ENCODE data around the gene ACTRT2. TPM values are rescaled to one million over a fixed set of nuclear protein-coding genes. Genes with fewer than 3 reads are reported as not detected.

Gene ACTRT2
- total and polyA plus RNA-seq, 10 of the 15 experiments (the other 5 are each of a cell fraction or from before 2014, with no cell fraction given), result not detected

DNA sequence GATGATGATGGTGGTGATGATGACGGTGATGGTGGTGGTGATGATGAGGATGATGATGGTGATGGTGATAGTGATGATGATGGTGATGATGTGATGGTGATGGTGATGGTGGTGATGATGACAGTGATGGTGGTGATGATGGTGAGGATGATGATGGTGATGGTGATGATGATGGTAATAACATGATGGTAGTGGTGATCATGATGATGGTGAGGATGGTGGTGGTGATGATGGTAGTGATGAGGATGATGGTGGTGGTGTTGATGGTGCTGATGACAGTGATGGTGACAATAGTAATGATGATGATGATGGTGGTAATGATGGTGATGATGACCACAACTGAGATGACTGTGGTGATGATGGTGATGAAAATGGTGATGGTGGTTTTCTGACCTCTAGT lies 4.9 kb downstream of the ACTRT2 start:
- Histone ChIP-seq H3K27ac (ENCODE audit: control insufficient read depth, insufficient read depth) (no peak overlapping the region), H3K9me3 (replicated peaks; ENCODE audit: control insufficient read depth, insufficient read depth, low read length) (no peaks in the 10 kb centered on the region), H3K27me3 (replicated peaks in 1 of 2; ENCODE audit: control insufficient read depth in 2 of 2, insufficient read depth in 2 of 2, low read length in 1 of 2) (no peaks in the 10 kb centered on the region), H3K36me3 (ENCODE audit: control insufficient read depth in 2 of 2, insufficient read depth in 2 of 2, low read length in 1 of 2) (no peaks in the 10 kb centered on the region), H3K4me2 (ENCODE audit: control insufficient read depth, insufficient read depth) (no peak overlapping the region), H2AFZ (ENCODE audit: control insufficient read depth, low read depth, low read length) (no peak overlapping the region), H3K4me3 (no peak overlapping the region), H3K4me1 (ENCODE audit: control insufficient read depth, insufficient read depth, low read length) (no peaks in the 10 kb centered on the region), H4K20me1 (ENCODE audit: control insufficient read depth, insufficient read depth) (no peaks in the 10 kb centered on the region), H3K79me2 (ENCODE audit: control insufficient read depth, insufficient read depth, low read length) (no peaks in the 10 kb centered on the region), H3K9ac (ENCODE audit: control insufficient read depth, insufficient read depth, low read length) (no peak overlapping the region)
- in situ Hi-C loops (cut with MboI) (no loop called here), intact Hi-C loops (cut with micrococcal nuclease; ENCODE audit: unreplicated experiment) (no loop called here)
- ChIA-PET POLR2A (no interaction called here), CTCF (no interaction called here), SMC1A (ENCODE audit: uncharacterized antibody, unreplicated experiment) (no interaction called here), RAD21 (ENCODE audit: unreplicated experiment) (no interaction called here)
- no peak for ATAC-seq
- BruUV-seq (replicated peaks), result no TSS peak
- no peak for FAIRE-seq
- TF ChIP-seq NBN (IDR thresholded peaks at IDR 0.05) (no peak), ATF7 (IDR thresholded peaks at IDR 0.05; ENCODE audit: low read depth) (no peak)
- TF ChIP-seq, protein P1, sequence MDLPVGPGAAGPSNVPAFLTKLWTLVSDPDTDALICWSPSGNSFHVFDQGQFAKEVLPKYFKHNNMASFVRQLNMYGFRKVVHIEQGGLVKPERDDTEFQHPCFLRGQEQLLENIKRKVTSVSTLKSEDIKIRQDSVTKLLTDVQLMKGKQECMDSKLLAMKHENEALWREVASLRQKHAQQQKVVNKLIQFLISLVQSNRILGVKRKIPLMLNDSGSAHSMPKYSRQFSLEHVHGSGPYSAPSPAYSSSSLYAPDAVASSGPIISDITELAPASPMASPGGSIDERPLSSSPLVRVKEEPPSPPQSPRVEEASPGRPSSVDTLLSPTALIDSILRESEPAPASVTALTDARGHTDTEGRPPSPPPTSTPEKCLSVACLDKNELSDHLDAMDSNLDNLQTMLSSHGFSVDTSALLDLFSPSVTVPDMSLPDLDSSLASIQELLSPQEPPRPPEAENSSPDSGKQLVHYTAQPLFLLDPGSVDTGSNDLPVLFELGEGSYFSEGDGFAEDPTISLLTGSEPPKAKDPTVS (IDR thresholded peaks at IDR 0.05; ENCODE audit: low read depth, low read length), result no peak
- 50% methylated on average over 1 of the region's 1 CpG for WGBS (ENCODE audit: insufficient coverage, insufficient replicate concordance, low lambda C conversion rate, missing lambda C conversion rate)
- DNase-seq (ENCODE audit: low read depth, low spot score), result no peak

DNA sequence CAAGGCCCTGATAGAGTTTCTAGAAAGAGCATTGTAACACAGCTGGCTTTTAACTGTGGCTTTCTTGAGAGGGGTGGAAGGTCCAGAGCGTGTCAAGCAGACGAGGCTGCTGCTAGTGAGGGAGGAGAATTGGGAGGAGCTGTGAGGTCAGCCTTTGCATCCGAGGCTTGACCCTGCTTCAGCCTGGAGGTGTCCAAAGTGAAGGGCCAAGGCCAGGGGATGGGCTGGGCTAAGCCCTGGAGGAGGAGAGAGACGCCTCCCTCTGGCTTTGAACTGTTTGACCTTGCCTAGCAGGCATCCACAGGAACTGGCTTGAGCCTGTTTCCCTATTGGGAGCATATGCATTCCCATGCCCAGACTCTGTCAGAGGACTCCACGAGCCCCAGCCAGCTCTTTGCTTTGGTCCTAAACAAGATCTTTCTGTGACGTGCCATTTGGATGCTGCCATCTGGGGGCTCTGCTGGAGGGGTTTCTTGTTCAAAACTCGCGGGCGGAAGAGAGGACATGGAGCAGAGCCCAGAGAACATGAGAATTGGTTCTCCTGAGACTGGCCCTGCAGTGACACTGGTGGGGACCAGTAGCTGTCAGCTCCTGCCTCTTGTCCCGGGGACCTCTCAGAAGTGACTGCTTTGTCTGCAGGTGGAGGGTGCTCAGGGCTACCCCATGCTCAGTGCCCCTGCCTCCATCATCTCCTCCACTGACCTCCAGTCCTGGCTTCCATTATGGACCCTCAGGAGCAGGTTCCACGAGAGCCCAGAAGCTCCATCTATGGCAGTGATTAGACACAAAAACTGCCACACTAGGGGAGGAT lies 5.5 kb downstream of the ACTRT2 start:
- H3K9ac ChIP-seq (ENCODE audit: control insufficient read depth, insufficient read depth, low read length), result no peak overlapping the region
- ChIA-PET CTCF (no interaction called here), SMC1A (ENCODE audit: uncharacterized antibody, unreplicated experiment) (no interaction called here), RAD21 (ENCODE audit: unreplicated experiment) (no interaction called here), POLR2A (no interaction called here)
- in situ Hi-C loops (cut with MboI) (no loop called here), intact Hi-C loops (cut with micrococcal nuclease; ENCODE audit: unreplicated experiment) (no loop called here)
- no peaks in the 10 kb centered on the region for H3K27me3 ChIP-seq (replicated peaks in 1 of 2; ENCODE audit: control insufficient read depth in 2 of 2, insufficient read depth in 2 of 2, low read length in 1 of 2)
- H3K9me3 ChIP-seq (replicated peaks; ENCODE audit: control insufficient read depth, insufficient read depth, low read length), result no peaks in the 10 kb centered on the region
- WGBS (ENCODE audit: insufficient coverage, insufficient replicate concordance, low lambda C conversion rate, missing lambda C conversion rate), result 11% methylated on average over 11 of the region's 11 CpGs
- no peaks in the 10 kb centered on the region for H3K36me3 ChIP-seq (ENCODE audit: control insufficient read depth in 2 of 2, insufficient read depth in 2 of 2, low read length in 1 of 2)
- no peaks in the 10 kb centered on the region for H4K20me1 ChIP-seq (ENCODE audit: control insufficient read depth, insufficient read depth)
- H3K4me3 ChIP-seq, result no peak overlapping the region
- no peaks in the 10 kb centered on the region for H3K4me1 ChIP-seq (ENCODE audit: control insufficient read depth, insufficient read depth, low read length)
- no TSS peak for BruUV-seq (replicated peaks)
- H3K27ac ChIP-seq (ENCODE audit: control insufficient read depth, insufficient read depth), result no peak overlapping the region
- H3K79me2 ChIP-seq (ENCODE audit: control insufficient read depth, insufficient read depth, low read length), result no peaks in the 10 kb centered on the region
- DNase-seq (ENCODE audit: low read depth, low spot score), result no peak
- H2AFZ ChIP-seq (ENCODE audit: control insufficient read depth, low read depth, low read length), result no peak overlapping the region
- no peak for FAIRE-seq
- no peak for TF ChIP-seq MYB (IDR thresholded peaks at IDR 0.05; ENCODE audit: borderline replicate concordance, low read depth, low read length)
- TF ChIP-seq RUNX3 (IDR thresholded peaks at IDR 0.05; ENCODE audit: low read length), result no peak
- no peak for TF ChIP-seq BCL11A (IDR thresholded peaks at IDR 0.05; ENCODE audit: low read depth, low read length)
- TF ChIP-seq, protein P2, sequence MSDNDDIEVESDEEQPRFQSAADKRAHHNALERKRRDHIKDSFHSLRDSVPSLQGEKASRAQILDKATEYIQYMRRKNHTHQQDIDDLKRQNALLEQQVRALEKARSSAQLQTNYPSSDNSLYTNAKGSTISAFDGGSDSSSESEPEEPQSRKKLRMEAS (IDR thresholded peaks at IDR 0.05; ENCODE audit: low read depth, low read length), result no peak
- no peak for TF ChIP-seq JUND (IDR thresholded peaks at IDR 0.05; ENCODE audit: low read depth, low read length)
- no peak for TF ChIP-seq DPF2 (IDR thresholded peaks at IDR 0.05)
- TF ChIP-seq, protein P3, sequence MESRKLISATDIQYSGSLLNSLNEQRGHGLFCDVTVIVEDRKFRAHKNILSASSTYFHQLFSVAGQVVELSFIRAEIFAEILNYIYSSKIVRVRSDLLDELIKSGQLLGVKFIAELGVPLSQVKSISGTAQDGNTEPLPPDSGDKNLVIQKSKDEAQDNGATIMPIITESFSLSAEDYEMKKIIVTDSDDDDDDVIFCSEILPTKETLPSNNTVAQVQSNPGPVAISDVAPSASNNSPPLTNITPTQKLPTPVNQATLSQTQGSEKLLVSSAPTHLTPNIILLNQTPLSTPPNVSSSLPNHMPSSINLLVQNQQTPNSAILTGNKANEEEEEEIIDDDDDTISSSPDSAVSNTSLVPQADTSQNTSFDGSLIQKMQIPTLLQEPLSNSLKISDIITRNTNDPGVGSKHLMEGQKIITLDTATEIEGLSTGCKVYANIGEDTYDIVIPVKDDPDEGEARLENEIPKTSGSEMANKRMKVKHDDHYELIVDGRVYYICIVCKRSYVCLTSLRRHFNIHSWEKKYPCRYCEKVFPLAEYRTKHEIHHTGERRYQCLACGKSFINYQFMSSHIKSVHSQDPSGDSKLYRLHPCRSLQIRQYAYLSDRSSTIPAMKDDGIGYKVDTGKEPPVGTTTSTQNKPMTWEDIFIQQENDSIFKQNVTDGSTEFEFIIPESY (IDR thresholded peaks at IDR 0.05), result no peak
- TF ChIP-seq NFXL1 (IDR thresholded peaks at IDR 0.05; ENCODE audit: borderline replicate concordance), result no peak
- no peak for TF ChIP-seq MEF2B (IDR thresholded peaks at IDR 0.05; ENCODE audit: partially characterized antibody, poor library complexity, severe bottlenecking)
- no peak for TF ChIP-seq GATAD2B (conservative IDR thresholded peaks at IDR 0.05; ENCODE audit: low read depth)
- ATAC-seq, result no peak
- no peak overlapping the region for H3K4me2 ChIP-seq (ENCODE audit: control insufficient read depth, insufficient read depth)

Measured in GM12878 (cell line).